ENCODE measurements around the gene CHRM4. TPM values are rescaled to one million over a fixed set of nuclear protein-coding genes. Genes with fewer than 3 reads are reported as not detected.

The CHRM4 gene
- total RNA-seq, 2 donors from 2014 or later: not detected

DNA sequence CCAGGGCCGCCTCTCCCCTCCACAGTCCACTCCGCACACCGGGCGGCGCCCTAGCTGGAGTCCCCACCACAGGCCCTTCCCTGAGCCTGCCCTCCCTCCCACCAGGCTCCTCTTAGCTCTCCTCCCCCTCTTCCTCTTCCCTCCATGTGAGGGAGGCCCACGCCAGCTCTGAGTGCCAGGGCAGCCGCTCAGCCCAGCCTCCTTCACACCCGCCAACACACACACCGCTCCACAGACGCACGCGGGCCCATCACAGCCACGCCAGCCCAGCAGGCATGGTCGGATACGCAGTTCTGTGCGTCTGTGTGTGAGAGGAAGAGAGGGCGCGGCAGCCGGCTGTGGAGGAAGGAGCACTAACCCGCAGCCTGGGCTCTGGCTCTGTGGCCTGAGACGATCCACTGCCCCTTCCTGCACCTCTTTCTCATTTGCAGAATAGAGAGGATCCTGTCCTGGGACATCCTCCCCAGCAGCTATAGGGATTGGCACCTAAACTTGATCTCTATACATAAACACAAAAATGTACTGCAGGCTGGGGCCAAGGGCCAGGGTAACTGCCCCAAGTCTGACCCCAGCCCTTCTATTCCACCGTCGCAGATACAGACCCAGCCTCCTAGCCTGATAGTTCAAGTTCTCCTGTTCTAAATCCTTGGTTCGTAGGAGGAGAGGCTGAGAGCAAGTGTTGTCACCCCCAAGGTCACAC is 3.5 kb downstream of the CHRM4 start:
- no peaks in the 10 kb centered on the region for H3K36me3 ChIP-seq (replicated peaks in 1 of 2; ENCODE audit: insufficient read depth in 1 of 2, low read depth in 2 of 2)
- peaks cover 0 to 23% of the 10 kb centered on the region in 2 donors for H3K27me3 ChIP-seq
- H3K27ac ChIP-seq: no peak overlapping the region
- ATAC-seq (no peak), DNase-seq (no peak)
- H3K9me3 ChIP-seq: no peaks in the 10 kb centered on the region
- H3K4me1 ChIP-seq: peaks cover 41% of the 10 kb centered on the region
- 28 to 31% methylated on average over 19 to 24 of the region's 24 CpGs for WGBS, 2 donors
- intact Hi-C loops (cut with DNase I): no loop called here
- no peak overlapping the region for H3K4me3 ChIP-seq
- TF ChIP-seq, protein P1, sequence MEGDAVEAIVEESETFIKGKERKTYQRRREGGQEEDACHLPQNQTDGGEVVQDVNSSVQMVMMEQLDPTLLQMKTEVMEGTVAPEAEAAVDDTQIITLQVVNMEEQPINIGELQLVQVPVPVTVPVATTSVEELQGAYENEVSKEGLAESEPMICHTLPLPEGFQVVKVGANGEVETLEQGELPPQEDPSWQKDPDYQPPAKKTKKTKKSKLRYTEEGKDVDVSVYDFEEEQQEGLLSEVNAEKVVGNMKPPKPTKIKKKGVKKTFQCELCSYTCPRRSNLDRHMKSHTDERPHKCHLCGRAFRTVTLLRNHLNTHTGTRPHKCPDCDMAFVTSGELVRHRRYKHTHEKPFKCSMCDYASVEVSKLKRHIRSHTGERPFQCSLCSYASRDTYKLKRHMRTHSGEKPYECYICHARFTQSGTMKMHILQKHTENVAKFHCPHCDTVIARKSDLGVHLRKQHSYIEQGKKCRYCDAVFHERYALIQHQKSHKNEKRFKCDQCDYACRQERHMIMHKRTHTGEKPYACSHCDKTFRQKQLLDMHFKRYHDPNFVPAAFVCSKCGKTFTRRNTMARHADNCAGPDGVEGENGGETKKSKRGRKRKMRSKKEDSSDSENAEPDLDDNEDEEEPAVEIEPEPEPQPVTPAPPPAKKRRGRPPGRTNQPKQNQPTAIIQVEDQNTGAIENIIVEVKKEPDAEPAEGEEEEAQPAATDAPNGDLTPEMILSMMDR (IDR thresholded peaks at IDR 0.05): no peak
- TF ChIP-seq POLR2A (IDR thresholded peaks at IDR 0.05): no peak

GRCh38 chr11:46387456-46387855 is 4.1 kb downstream of the CHRM4 start:
- Histone ChIP-seq H3K9me3 (no peaks in the 10 kb centered on the region), H3K4me1 (peaks cover 35% of the 10 kb centered on the region), H3K4me3 (no peak overlapping the region), H3K27me3 (peaks cover 0 to 28% of the 10 kb centered on the region in 2 donors), H3K36me3 (replicated peaks in 1 of 2; ENCODE audit: insufficient read depth in 1 of 2, low read depth in 2 of 2) (no peaks in the 10 kb centered on the region), H3K27ac (no peak overlapping the region)
- WGBS, 2 donors: 64% methylated on average over 5 of the region's 5 CpGs
- no peak for ATAC-seq
- no peak for DNase-seq
- intact Hi-C loops (cut with DNase I): no loop called here
- TF ChIP-seq, protein P1 (IDR thresholded peaks at IDR 0.05): no peak
- no peak for TF ChIP-seq POLR2A (IDR thresholded peaks at IDR 0.05)

DNA sequence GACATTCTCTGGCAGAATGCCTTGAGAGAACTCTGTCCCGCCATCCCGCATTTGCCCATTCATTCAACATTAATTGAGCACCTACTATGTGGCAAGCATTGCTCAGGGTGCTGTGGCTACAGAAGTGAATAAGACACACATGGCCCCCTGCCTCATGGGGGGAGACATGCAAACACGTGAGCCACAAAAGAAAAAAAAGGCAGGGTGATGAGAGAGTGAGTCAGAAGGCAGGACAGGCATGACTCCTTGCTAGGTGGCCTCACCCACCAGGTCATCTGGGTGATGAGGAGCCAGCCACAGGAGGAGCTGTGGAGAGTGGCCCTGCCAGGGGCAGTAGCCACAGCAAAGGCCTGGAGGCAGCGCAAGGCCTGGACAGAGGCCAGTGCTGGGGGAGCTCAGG is 4.9 kb downstream of the CHRM4 start:
- H3K9me3 ChIP-seq: no peaks in the 10 kb centered on the region
- peaks cover 35% of the 10 kb centered on the region for H3K4me1 ChIP-seq
- H3K4me3 ChIP-seq: no peak overlapping the region
- DNase-seq: no peak
- H3K27ac ChIP-seq: no peak overlapping the region
- H3K36me3 ChIP-seq (replicated peaks in 1 of 2; ENCODE audit: insufficient read depth in 1 of 2, low read depth in 2 of 2): no peaks in the 10 kb centered on the region
- peaks cover 0 to 32% of the 10 kb centered on the region in 2 donors for H3K27me3 ChIP-seq
- ATAC-seq: no peak
- intact Hi-C loops (cut with DNase I): no loop called here
- WGBS, 2 donors: 86 to 92% methylated on average over 4 of the region's 4 CpGs
- no peak for TF ChIP-seq POLR2A (IDR thresholded peaks at IDR 0.05)
- TF ChIP-seq, protein P1 (IDR thresholded peaks at IDR 0.05): no peak

GRCh38 chr11:46386005-46386578 is 5.5 kb downstream of the CHRM4 start:
- ATAC-seq (no peak), DNase-seq (no peak)
- WGBS, 2 donors: 92 to 94% methylated on average over 22 to 25 of the region's 25 CpGs
- H3K4me3 ChIP-seq: no peak overlapping the region
- peaks cover 33% of the 10 kb centered on the region for H3K4me1 ChIP-seq
- peaks cover 0 to 29% of the 10 kb centered on the region in 2 donors for H3K27me3 ChIP-seq
- TF ChIP-seq POLR2A (IDR thresholded peaks at IDR 0.05): no peak
- H3K36me3 ChIP-seq (replicated peaks in 1 of 2; ENCODE audit: insufficient read depth in 1 of 2, low read depth in 2 of 2): no peaks in the 10 kb centered on the region
- intact Hi-C loops (cut with DNase I): no loop called here
- H3K9me3 ChIP-seq: no peaks in the 10 kb centered on the region
- H3K27ac ChIP-seq: no peak overlapping the region

GRCh38 chr11:46385169-46386004 is 6.2 kb downstream of the CHRM4 start:
- 89 to 92% methylated on average over 21 to 47 of the region's 47 CpGs for WGBS, 2 donors
- DNase-seq: no peak
- no peak overlapping the region for H3K4me3 ChIP-seq

More at GRCh38 chr11:46385169-46386004, 6.2 kb downstream of the CHRM4 start:
- TF ChIP-seq, protein P1 (IDR thresholded peaks at IDR 0.05): no peak
- no peak for TF ChIP-seq POLR2A (IDR thresholded peaks at IDR 0.05)
- H3K36me3 ChIP-seq (replicated peaks in 1 of 2; ENCODE audit: insufficient read depth in 1 of 2, low read depth in 2 of 2): no peaks in the 10 kb centered on the region
- peaks cover 33% of the 10 kb centered on the region for H3K4me1 ChIP-seq
- H3K9me3 ChIP-seq: no peaks in the 10 kb centered on the region
- H3K27ac ChIP-seq: no peak overlapping the region
- peaks cover 0 to 22% of the 10 kb centered on the region in 2 donors for H3K27me3 ChIP-seq
- ATAC-seq: no peak
- intact Hi-C loops (cut with DNase I): no loop called here

Measured in body of pancreas (tissue), 4 donors.